Measurements from ENCODE around the gene PGM5. TPM values are rescaled to one million over a fixed set of nuclear protein-coding genes. Genes with fewer than 3 reads are reported as not detected.

The PGM5 gene
- total RNA-seq, 4 donors from 2014 or later = 573 to 742 (median 607) TPM

DNA sequence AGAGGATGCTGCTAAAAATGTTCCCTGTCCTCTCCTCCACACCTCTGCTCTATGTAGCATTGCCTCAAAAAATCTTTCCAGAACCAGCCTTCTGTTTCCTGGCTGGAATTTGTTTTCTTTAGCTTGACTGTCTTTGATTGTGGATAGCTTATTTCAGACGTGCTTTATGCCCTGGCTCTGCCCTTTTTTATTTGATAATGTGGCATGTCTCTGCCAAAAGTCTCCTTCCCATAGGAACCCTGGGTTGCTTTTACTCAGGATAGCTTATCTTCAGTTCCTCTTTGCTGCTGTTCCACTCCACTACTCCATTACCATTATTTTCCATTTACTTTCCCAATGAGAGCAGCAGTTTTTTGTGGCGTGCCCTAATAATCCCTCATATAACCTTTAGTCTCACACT, 185.2 kb downstream of the PGM5 start:
- Histone ChIP-seq H3K27me3 (no peaks in the 10 kb centered on the region), H3K9me3 (no peaks in the 10 kb centered on the region), H3K4me3 (no peak overlapping the region), H3K36me3 (no peaks in the 10 kb centered on the region), H3K27ac (replicated peaks in 1 of 4) (peak overlapping the region; percentile 72 to 89 (median 86)), H3K4me1 (peaks cover 29 to 49% (median 44%) of the 10 kb centered on the region in 4 donors)
- TF ChIP-seq EP300 (IDR thresholded peaks at IDR 0.05) = no peak
- TF ChIP-seq, protein P1, sequence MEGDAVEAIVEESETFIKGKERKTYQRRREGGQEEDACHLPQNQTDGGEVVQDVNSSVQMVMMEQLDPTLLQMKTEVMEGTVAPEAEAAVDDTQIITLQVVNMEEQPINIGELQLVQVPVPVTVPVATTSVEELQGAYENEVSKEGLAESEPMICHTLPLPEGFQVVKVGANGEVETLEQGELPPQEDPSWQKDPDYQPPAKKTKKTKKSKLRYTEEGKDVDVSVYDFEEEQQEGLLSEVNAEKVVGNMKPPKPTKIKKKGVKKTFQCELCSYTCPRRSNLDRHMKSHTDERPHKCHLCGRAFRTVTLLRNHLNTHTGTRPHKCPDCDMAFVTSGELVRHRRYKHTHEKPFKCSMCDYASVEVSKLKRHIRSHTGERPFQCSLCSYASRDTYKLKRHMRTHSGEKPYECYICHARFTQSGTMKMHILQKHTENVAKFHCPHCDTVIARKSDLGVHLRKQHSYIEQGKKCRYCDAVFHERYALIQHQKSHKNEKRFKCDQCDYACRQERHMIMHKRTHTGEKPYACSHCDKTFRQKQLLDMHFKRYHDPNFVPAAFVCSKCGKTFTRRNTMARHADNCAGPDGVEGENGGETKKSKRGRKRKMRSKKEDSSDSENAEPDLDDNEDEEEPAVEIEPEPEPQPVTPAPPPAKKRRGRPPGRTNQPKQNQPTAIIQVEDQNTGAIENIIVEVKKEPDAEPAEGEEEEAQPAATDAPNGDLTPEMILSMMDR (IDR thresholded peaks at IDR 0.05) = no peak
- no peak for TF ChIP-seq POLR2AphosphoS5 (IDR thresholded peaks at IDR 0.05)
- no peak for TF ChIP-seq POLR2A (IDR thresholded peaks at IDR 0.05; ENCODE audit: low read depth)
- intact Hi-C loops (cut with DNase I) = no loop called here
- DNase-seq (ENCODE audit: extremely low spot score) = no peak
- WGBS = 41% methylated on average over 2 of the region's 2 CpGs

DNA sequence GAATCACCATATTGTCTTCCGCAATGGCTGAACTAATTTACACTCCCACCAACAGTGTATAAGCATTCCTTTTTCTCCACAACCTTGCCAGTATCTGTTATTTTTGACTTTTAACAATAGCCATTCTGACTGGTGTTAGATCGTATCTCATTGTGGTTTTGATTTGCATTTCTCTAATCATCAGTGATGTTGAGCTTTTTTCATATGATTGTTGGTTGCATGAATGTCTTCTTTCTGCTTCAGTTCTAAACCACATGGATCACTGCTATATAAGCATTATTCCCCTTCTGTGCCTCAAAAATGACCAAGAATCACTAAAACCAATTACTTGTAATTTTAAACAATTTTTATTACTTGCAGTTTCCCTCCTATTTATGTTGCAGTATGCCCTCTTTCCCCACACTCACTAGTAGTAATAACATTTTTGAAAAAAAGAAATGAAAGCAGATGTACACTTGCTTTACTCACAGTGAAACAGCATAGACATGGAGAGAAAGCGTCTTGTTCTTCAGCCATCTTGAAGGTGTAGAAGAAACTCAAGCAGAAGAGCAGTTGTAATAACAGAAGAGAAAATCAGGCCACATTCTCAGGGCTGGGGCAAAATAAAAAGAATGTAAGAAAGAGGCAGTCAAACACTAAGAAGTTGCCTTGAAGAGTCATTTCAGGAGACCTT, 188.8 kb downstream of the PGM5 start:
- DNase-seq (ENCODE audit: extremely low spot score) = no peak
- Histone ChIP-seq H3K9me3 (no peaks in the 10 kb centered on the region), H3K27me3 (no peaks in the 10 kb centered on the region), H3K4me3 (no peak overlapping the region), H3K4me1 (peaks cover 21 to 39% (median 30%) of the 10 kb centered on the region in 4 donors), H3K36me3 (no peaks in the 10 kb centered on the region), H3K27ac (replicated peaks in 1 of 4) (no peak overlapping the region)
- no peak for TF ChIP-seq POLR2AphosphoS5 (IDR thresholded peaks at IDR 0.05)
- TF ChIP-seq EP300 (IDR thresholded peaks at IDR 0.05) = no peak
- TF ChIP-seq, protein P1 (IDR thresholded peaks at IDR 0.05) = no peak
- no peak for TF ChIP-seq POLR2A (IDR thresholded peaks at IDR 0.05; ENCODE audit: low read depth)
- 92% methylated on average over 3 of the region's 3 CpGs for WGBS
- intact Hi-C loops (cut with DNase I) = no loop called here

DNA sequence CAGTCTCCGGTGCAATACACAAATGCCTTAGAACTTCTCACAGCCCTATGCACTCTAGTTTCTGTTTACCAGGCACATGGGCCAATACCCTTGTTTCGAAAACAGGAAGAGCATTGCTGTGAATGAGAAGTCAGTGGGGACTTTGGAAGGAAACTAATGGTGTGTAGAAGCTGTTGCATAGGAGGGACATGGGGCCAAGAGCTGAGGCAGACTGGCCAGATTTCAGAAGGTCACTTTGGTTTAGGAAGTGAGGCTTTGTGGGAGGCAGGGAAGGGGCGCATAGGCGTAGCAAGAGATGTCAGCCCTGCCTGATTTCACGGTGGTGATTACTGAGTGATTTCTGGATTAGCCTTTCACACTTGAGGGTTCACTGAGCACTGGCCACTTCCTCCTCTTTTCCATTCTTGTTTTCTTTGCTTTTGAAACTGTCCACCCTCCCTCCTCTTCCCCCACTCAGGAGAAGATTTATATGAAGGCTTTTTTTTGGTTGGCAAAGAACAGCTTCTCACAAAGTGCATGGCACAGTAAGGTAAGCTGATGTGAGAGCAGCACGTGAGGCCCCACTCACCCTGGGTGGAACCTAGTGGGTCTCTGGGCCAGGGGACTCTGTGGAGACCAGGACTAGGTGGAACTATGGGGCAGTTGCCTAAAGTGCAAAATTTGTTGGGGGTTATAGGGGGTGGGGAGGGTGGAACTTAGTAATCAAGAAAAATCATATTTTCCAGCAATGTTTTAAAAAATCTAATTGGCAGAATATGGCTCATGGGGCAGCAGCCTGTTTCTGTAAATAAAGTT, 190.4 kb downstream of the PGM5 start:
- no peak for DNase-seq (ENCODE audit: extremely low spot score)
- WGBS = 66% methylated on average over 6 of the region's 6 CpGs
- H3K27ac ChIP-seq (replicated peaks in 1 of 4) = peak overlapping the region; percentile 47 to 70 (median 59)
- H3K36me3 ChIP-seq = no peaks in the 10 kb centered on the region
- intact Hi-C loops (cut with DNase I) = no loop called here
- peak in 1 of 2 donors; percentile 22 for TF ChIP-seq POLR2AphosphoS5 (IDR thresholded peaks at IDR 0.05)
- TF ChIP-seq, protein P1 (IDR thresholded peaks at IDR 0.05) = no peak
- TF ChIP-seq POLR2A (IDR thresholded peaks at IDR 0.05; ENCODE audit: low read depth) = no peak
- TF ChIP-seq EP300 (IDR thresholded peaks at IDR 0.05) = no peak
- H3K27me3 ChIP-seq = no peaks in the 10 kb centered on the region
- peaks cover 11 to 35% (median 23%) of the 10 kb centered on the region in 4 donors for H3K4me1 ChIP-seq
- H3K9me3 ChIP-seq = no peaks in the 10 kb centered on the region
- no peak overlapping the region for H3K4me3 ChIP-seq

DNA sequence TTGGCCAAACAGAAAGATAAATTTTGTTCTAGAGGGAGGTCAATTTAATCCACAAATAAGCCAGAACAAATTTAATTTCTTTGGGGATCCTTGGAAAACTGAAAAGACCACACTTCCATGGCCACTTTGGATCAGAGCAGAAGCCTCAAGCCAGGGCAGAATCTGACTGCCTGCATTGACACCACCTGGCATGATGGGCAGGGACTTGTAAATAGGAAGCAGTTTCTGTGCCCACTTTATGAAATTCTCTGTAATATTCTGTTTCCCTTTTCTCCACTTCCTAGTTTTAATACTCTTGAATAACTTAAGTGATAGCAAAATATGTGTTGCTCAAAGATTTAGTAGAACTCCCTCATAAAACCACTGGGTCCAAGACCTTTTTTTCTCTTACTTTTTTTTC, 191.0 kb downstream of the PGM5 start:
- no peaks in the 10 kb centered on the region for H3K9me3 ChIP-seq
- no peaks in the 10 kb centered on the region for H3K27me3 ChIP-seq
- no peak for DNase-seq (ENCODE audit: extremely low spot score)
- intact Hi-C loops (cut with DNase I) = no loop called here
- no peaks in the 10 kb centered on the region for H3K36me3 ChIP-seq
- peaks cover 11 to 38% (median 26%) of the 10 kb centered on the region in 4 donors for H3K4me1 ChIP-seq
- TF ChIP-seq EP300 (IDR thresholded peaks at IDR 0.05) (no peak), POLR2AphosphoS5 (IDR thresholded peaks at IDR 0.05) (no peak), POLR2A (IDR thresholded peaks at IDR 0.05; ENCODE audit: low read depth) (no peak)
- TF ChIP-seq, protein P1 (IDR thresholded peaks at IDR 0.05) = no peak
- peak overlapping the region; percentile 24 to 60 (median 52) for H3K27ac ChIP-seq (replicated peaks in 1 of 4)
- no peak overlapping the region for H3K4me3 ChIP-seq
